NCI-H2196 (cell line): ENCODE measurements around the gene FGF12.
A peak's percentile ranks its signal among the peaks of the same experiment; 100 is the strongest.

Experiments used
- DNase-seq: peaks from one replicate; lab custom pipeline; 2025; ENCODE audit not compliant: unreplicated experiment; lab: John Stamatoyannopoulos, UW

Gene FGF12

GRCh38 chr3:192365571-192365970 is 361.8 kb downstream of the FGF12 start:
- DNase-seq, result no peak

- no peak for DNase-seq
Observed at GRCh38 chr3:192364316-192364715, 363.0 kb downstream of the FGF12 start.

- DNase-seq, result no peak
Observed at GRCh38 chr3:192354687-192355086, 372.7 kb downstream of the FGF12 start.

GRCh38 chr3:192352142-192352541 is 375.2 kb downstream of the FGF12 start:
- DNase-seq, result no peak

GRCh38 chr3:192351441-192351840 is 375.9 kb downstream of the FGF12 start:
- DNase-seq, result no peak

- no peak for DNase-seq
Observed at GRCh38 chr3:192340031-192340430, 387.3 kb downstream of the FGF12 start.

GRCh38 chr3:192339214-192339613 is 388.1 kb downstream of the FGF12 start:
- DNase-seq, result no peak

GRCh38 chr3:192336286-192336685 is 391.1 kb downstream of the FGF12 start:
- DNase-seq, result no peak

GRCh38 chr3:192332386-192333291 is 394.7 kb downstream of the FGF12 start:
- no peak for DNase-seq

- DNase-seq, result no peak
Observed at GRCh38 chr3:192331749-192332385, 395.5 kb downstream of the FGF12 start.

GRCh38 chr3:192326656-192327055 is 400.7 kb downstream of the FGF12 start:
- no peak for DNase-seq

- no peak for DNase-seq
Observed at GRCh38 chr3:192317564-192317963, 409.8 kb downstream of the FGF12 start.

GRCh38 chr3:192313605-192314004 is 413.7 kb downstream of the FGF12 start:
- DNase-seq, result no peak

- peak; percentile 19 for DNase-seq
Observed at GRCh38 chr3:192307631-192308030, 419.7 kb downstream of the FGF12 start.

GRCh38 chr3:192303235-192303634 is 424.1 kb downstream of the FGF12 start:
- peak; percentile 37 for DNase-seq

GRCh38 chr3:192302721-192303120 is 424.6 kb downstream of the FGF12 start:
- DNase-seq, result no peak

- DNase-seq, result no peak
Observed at GRCh38 chr3:192299921-192300320, 427.4 kb downstream of the FGF12 start.

- DNase-seq, result no peak
Observed at GRCh38 chr3:192296845-192297244, 430.5 kb downstream of the FGF12 start.

- DNase-seq, result no peak
Observed at GRCh38 chr3:192284443-192285072, 442.8 kb downstream of the FGF12 start.

- no peak for DNase-seq
Observed at GRCh38 chr3:192281207-192281880, 446.0 kb downstream of the FGF12 start.

- no peak for DNase-seq
Observed at GRCh38 chr3:192279664-192280063, 447.7 kb downstream of the FGF12 start.
